Endothelial cell of umbilical vein (primary cell): ENCODE results near the gene RAPGEF4.

Experiments used
- CTCF ChIP-seq, 2 donors: IDR thresholded peaks; 1 replicate in 1 of 2; 2 replicates in 1 of 2; pipeline ENCODE4 v1.5.1; 2011; ENCODE audit warnings: low read length in 2 of 2, mild to moderate bottlenecking in 2 of 2, moderate library complexity in 2 of 2, control low read depth in 1 of 2, inconsistent platforms in 1 of 2, low read depth in 1 of 2; ENCODE audit not compliant: insufficient read depth in 1 of 2; ENCODE audit errors: extremely low read depth in 1 of 2
- EZH2 ChIP-seq: IDR thresholded peaks from 2 replicates; pipeline ENCODE4 v1.6.1; 2012; ENCODE audit warnings: borderline replicate concordance, low read depth, mild to moderate bottlenecking, moderate library complexity, low read length, inconsistent platforms; ENCODE audit not compliant: severe bottlenecking
- FOS ChIP-seq: IDR thresholded peaks from 2 replicates; pipeline ENCODE4 v1.6.1; 2011; ENCODE audit warnings: mild to moderate bottlenecking, low read length, moderate library complexity, borderline replicate concordance; ENCODE audit not compliant: insufficient read depth
- GATA2 ChIP-seq: IDR thresholded peaks from 2 replicates; pipeline ENCODE4 v1.7.0; 2011; ENCODE audit warnings: low read depth, mild to moderate bottlenecking, moderate library complexity, mixed read lengths, low read length; ENCODE audit not compliant: insufficient read length, insufficient read depth
- JUN ChIP-seq: IDR thresholded peaks from 2 replicates; pipeline ENCODE4 v1.6.1; 2011; ENCODE audit warnings: borderline replicate concordance, low read depth; ENCODE audit not compliant: insufficient read length, insufficient read depth
- MYC ChIP-seq: IDR thresholded peaks from one replicate; pipeline ENCODE4 v1.6.1; 2011; ENCODE audit warnings: mild to moderate bottlenecking, low read depth, low read length
- POLR2A ChIP-seq: IDR thresholded peaks from 2 replicates; pipeline ENCODE4 v1.6.1; 2012; ENCODE audit warnings: low read depth, mild to moderate bottlenecking, control low read depth, low read length
- POLR2AphosphoS5 ChIP-seq: IDR thresholded peaks from 2 replicates; pipeline ENCODE4 v1.6.1; 2012; ENCODE audit warnings: low read depth, mild to moderate bottlenecking, control low read depth, low read length, moderate library complexity; ENCODE audit not compliant: insufficient read depth

DNA sequence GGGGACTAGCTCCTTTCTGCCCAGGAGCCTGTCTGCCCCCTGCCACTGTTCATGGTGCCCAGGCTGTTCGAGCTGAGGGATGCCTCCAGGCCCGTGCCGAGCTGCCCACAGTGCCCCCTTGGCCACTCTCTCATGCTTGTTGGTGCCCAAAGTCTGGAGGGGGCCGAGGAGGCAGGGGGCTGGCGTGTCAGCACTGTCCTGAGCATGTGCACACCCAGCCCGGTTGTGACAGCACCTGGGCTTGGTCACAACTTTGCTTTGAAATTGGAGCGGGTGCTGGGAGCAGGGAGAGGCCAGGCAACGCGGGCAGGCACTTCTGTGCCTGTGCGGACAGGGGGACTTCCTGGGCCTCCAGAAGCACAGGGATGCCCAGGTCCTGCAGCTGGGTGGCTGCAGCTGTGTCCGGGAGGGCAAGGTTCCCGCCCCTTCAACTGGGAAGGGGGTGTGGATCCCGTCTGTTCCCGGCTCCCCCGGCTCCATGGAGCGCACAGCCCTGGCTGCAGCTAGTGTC lies 22.2 kb upstream of the RAPGEF4 start:
- no peak for TF ChIP-seq CTCF (IDR thresholded peaks at IDR 0.05; ENCODE audit: extremely low read depth in 1 of 2, insufficient read depth in 1 of 2, low read depth in 1 of 2, low read length in 2 of 2)
- no peak for TF ChIP-seq JUN
- no peak for TF ChIP-seq GATA2
- TF ChIP-seq EZH2: no peak
- no peak for TF ChIP-seq POLR2AphosphoS5
- TF ChIP-seq POLR2A: no peak
- no peak for TF ChIP-seq FOS
- TF ChIP-seq MYC: no peak
